ENCODE results near the gene LRRC10. TPM values are rescaled to one million over a fixed set of nuclear protein-coding genes. Genes with fewer than 3 reads are reported as not detected.

The LRRC10 gene, protein sequence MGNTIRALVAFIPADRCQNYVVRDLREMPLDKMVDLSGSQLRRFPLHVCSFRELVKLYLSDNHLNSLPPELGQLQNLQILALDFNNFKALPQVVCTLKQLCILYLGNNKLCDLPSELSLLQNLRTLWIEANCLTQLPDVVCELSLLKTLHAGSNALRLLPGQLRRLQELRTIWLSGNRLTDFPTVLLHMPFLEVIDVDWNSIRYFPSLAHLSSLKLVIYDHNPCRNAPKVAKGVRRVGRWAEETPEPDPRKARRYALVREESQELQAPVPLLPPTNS
- not detected in 2 replicates for total RNA-seq (2014; rRNA removed; shearing (Covaris generic))

DNA sequence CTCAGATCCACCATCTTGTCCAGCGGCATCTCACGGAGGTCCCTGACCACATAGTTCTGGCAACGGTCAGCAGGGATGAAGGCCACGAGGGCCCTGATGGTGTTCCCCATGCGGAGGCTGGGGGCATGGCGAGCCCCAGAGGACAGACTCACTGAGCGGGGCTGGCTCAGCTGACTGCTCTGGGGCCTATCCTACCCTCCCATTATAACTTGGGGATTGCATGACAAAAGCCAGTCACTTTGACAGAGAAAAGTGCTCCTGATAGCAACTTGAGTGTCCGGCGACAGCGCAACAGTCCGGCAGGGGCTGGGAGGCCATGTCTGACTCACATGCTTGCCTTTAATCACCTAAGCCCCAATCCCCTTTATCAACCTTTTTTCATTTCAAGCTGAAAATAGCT lies at the start of gene LRRC10:
Gene LRRC10, minus strand, starts transcription at position 179 of the 400 bp plus-strand sequence. Its CDS starts 69 bp downstream, at position 110.

DNA sequence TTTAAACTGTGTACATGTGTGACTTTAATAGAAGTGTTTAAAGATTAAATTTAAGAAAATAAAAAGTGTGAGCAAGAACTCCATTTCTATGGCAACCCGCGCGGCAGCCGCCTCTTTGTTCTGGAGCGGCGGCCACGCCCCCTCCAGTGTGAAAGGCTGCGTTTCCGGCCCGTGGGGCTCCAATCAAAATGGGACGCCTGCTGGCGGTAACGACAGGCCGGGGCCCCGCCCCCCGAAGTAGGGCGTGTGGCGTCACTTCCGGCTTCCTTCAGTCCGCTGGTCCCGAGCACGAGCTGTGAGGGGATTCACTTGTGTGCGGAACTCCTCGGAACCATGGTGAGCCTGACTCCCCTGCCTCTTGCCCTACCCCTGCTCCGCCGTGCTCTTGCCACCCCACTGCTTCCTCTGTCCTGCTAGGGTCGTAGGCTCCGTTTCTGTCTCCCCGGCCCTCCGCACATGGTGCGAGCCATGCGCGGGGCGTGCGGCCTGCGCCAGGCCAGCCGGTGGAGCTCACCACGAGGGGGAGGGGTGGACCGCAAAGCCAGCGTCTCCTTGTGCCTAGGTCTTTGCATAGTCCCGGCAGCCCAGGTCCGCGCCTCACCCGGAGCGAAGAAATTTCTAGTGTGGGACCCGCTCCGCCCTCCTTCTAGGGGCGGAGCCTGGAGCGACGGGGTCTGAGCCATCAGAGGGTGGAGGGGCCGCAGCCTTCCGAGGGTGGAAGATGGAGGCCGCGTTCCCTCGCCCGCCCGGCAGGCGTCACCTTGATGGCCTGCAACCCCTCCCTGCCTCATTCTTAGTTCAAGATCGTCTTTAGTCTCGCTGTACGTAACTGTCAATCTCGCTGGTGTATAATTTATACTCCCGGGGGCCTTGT lies 25.3 kb downstream of the LRRC10 start, which contains the start of gene CCT2:
Gene CCT2, plus strand, starts transcription at position 271 of the 874 bp plus-strand sequence. Its CDS starts 63 bp downstream, at position 334.

Small RNA genes lying within 50 kb of the gene (small RNA-seq; reads per million reads assigned to genes)
- gene MIR3913-1: not detected

Other genes starting within 250 kb of the LRRC10 start
- gene FRS2, start 140.5 kb downstream of the LRRC10 start, total RNA-seq (2014; rRNA removed; shearing (Covaris generic)): 23.1 and 24.7 TPM in 2 replicates
- 343 and 377 TPM in 2 replicates for gene CCT2, start 25.4 kb downstream of the LRRC10 start, total RNA-seq (2014; rRNA removed; shearing (Covaris generic))
- 0.03 TPM in 1 of 2 replicates, not detected in the other for gene BEST3, start 88.4 kb upstream of the LRRC10 start, total RNA-seq (2014; rRNA removed; shearing (Covaris generic))
- gene RAB3IP, start 128.0 kb upstream of the LRRC10 start, total RNA-seq (2014; rRNA removed; shearing (Covaris generic)): 20.2 and 20.6 TPM in 2 replicates
- gene MYRFL, start 214.3 kb upstream of the LRRC10 start, total RNA-seq (2014; rRNA removed; shearing (Covaris generic)): not detected in 2 replicates

Measured in A375 (cell line).